ENCODE data around the gene FHIT. TPM values are rescaled to one million over a fixed set of nuclear protein-coding genes. Genes with fewer than 3 reads are reported as not detected.
"Not testable (repeated sequence)": the region's sequence is repeated elsewhere in the genome, so short reads cannot be mapped to it uniquely, and the experiment has no call there.

Gene FHIT
- total RNA-seq, 1 donor from 2014 or later: 16.6 TPM

- intact Hi-C loops (cut with DNase I): no loop called here
- no peak for DNase-seq (ENCODE audit: low spot score)
These were observed 222.1 kb downstream of the FHIT start for GRCh38 chr3:61029194-61029593.

GRCh38 chr3:61018807-61019206, 232.4 kb downstream of the FHIT start:
- DNase-seq (ENCODE audit: low spot score): no peak
- intact Hi-C loops (cut with DNase I): no loop called here

GRCh38 chr3:61017028-61017427, 234.2 kb downstream of the FHIT start:
- DNase-seq (ENCODE audit: low spot score); intact Hi-C loops (cut with DNase I): not testable (repeated sequence)

- intact Hi-C loops (cut with DNase I): no loop called here
- DNase-seq (ENCODE audit: low spot score): no peak
These were observed 235.4 kb downstream of the FHIT start for GRCh38 chr3:61015859-61016258.

- DNase-seq (ENCODE audit: low spot score): no peak
- intact Hi-C loops (cut with DNase I): no loop called here
These were observed 235.8 kb downstream of the FHIT start for GRCh38 chr3:61015408-61015807.

GRCh38 chr3:61008998-61009380, 242.3 kb downstream of the FHIT start:
- no peak for DNase-seq (ENCODE audit: low spot score)
- intact Hi-C loops (cut with DNase I): no loop called here

- intact Hi-C loops (cut with DNase I): no loop called here
- no peak for DNase-seq (ENCODE audit: low spot score)
These were observed 242.9 kb downstream of the FHIT start for GRCh38 chr3:61008153-61008997.

GRCh38 chr3:61005591-61005990, 245.7 kb downstream of the FHIT start:
- DNase-seq (ENCODE audit: low spot score): no peak
- intact Hi-C loops (cut with DNase I): no loop called here

GRCh38 chr3:60998858-60999257, 252.4 kb downstream of the FHIT start:
- intact Hi-C loops (cut with DNase I): no loop called here
- no peak for DNase-seq (ENCODE audit: low spot score)

- intact Hi-C loops (cut with DNase I): no loop called here
- no peak for DNase-seq (ENCODE audit: low spot score)
These were observed 258.9 kb downstream of the FHIT start for GRCh38 chr3:60992395-60992794.

GRCh38 chr3:60990442-60990730, 260.9 kb downstream of the FHIT start:
- no peak for DNase-seq (ENCODE audit: low spot score)
- intact Hi-C loops (cut with DNase I): no loop called here

- no peak for DNase-seq (ENCODE audit: low spot score)
- intact Hi-C loops (cut with DNase I): no loop called here
These were observed 261.4 kb downstream of the FHIT start for GRCh38 chr3:60989626-60990441.

GRCh38 chr3:60987191-60987590, 264.1 kb downstream of the FHIT start:
- DNase-seq (ENCODE audit: low spot score); intact Hi-C loops (cut with DNase I): not testable (repeated sequence)

GRCh38 chr3:60986552-60986951, 264.7 kb downstream of the FHIT start:
- intact Hi-C loops (cut with DNase I): no loop called here
- no peak for DNase-seq (ENCODE audit: low spot score)

GRCh38 chr3:60983906-60984305, 267.3 kb downstream of the FHIT start:
- intact Hi-C loops (cut with DNase I): no loop called here
- DNase-seq (ENCODE audit: low spot score): no peak

- no peak for DNase-seq (ENCODE audit: low spot score)
- intact Hi-C loops (cut with DNase I): no loop called here
These were observed 270.9 kb downstream of the FHIT start for GRCh38 chr3:60980342-60980692.

- DNase-seq (ENCODE audit: low spot score): no peak
- intact Hi-C loops (cut with DNase I): no loop called here
These were observed 271.6 kb downstream of the FHIT start for GRCh38 chr3:60979461-60980341.

- no peak for DNase-seq (ENCODE audit: low spot score)
- intact Hi-C loops (cut with DNase I): no loop called here
These were observed 277.9 kb downstream of the FHIT start for GRCh38 chr3:60973321-60973720.

GRCh38 chr3:60972599-60972998, 278.7 kb downstream of the FHIT start:
- intact Hi-C loops (cut with DNase I): no loop called here
- DNase-seq (ENCODE audit: low spot score): no peak

GRCh38 chr3:60970850-60971249, 280.4 kb downstream of the FHIT start:
- no peak for DNase-seq (ENCODE audit: low spot score)
- intact Hi-C loops (cut with DNase I): no loop called here
